DOHH2 (cell line): ENCODE measurements around the gene DIPK1A.

ENCODE experiments used
- CTCF ChIP-seq: fragments of 200-600 bp; sonication (generic); IDR thresholded peaks from one replicate; pipeline ENCODE4 v1.5.1; 2014; ENCODE audit warnings: antibody characterized with exemption, mild to moderate bottlenecking, low read depth, low read length; ENCODE audit not compliant: poor library complexity, severe bottlenecking
- EZH2phosphoT487 ChIP-seq: fragments of 200-600 bp; sonication (generic); IDR thresholded peaks from 2 replicates; pipeline ENCODE4 v1.6.1; 2017; ENCODE audit warnings: borderline replicate concordance, mild to moderate bottlenecking, antibody characterized with exemption, low read length, moderate library complexity, mixed read lengths

- TF ChIP-seq CTCF (no peak), EZH2phosphoT487 (no peak)
Measured at GRCh38 chr1:92879316-92879968, 81.8 kb downstream of the DIPK1A start.
